HG03575 (cell line): ENCODE results near the gene STK38L.

Experiments used
- ATAC-seq: cut with Tn5 transposase; IDR thresholded peaks from one replicate; pipeline ENCODE4 v1.9.1; 2021; ENCODE audit not compliant: unreplicated experiment, insufficient number of reproducible peaks, low FRiP score; ENCODE audit errors: extremely low read depth

The STK38L gene

DNA sequence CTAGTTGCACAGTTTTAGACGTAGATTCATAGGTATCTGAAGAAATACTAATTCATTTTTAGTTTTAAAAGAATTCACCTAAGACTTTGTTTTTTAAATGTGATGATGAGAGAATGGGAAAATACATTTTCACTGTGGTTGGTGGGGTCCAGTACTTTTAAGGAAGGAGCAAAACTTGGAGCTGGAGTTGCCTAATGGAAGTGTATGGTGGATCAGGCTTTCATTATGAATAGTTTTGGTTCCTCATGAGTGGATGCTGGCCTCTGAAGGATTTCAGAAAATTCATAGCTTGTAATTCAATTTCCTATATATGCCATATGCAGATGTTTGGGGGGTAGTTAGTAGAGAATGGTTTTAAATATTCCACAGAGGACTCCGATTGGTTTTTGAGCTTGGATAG is 27.1 kb downstream of the STK38L start:
- ATAC-seq, result no peak

DNA sequence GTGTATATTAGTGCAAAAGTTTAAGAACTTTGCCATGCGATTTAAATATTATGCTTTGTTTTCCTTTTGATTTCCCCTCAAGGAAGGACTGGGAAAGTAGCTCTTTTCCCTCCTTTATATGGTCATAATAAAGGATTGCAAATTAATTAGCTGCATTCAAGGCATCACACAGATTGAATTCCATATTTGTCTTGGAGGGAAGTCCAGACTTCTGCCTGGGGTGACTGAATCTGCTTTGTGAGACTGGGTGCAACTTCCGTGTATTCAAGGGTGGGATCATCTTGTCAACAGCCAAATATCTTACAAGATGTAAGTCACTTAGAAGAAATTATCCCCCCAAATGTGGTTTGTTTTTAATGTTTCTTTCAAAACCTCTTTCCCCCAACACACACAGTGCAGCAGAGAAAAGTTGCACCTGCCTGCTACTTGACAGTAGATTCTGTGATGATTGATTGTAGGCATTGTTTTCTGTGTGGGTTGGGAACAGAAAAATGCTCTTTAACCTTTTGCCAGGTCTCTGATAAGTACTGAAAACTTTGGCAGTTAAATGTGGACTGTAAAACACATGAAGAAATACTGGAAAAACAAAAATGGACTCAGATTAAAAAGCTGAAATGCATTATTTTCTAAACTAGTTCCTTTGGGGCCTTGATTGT is 28.4 kb downstream of the STK38L start:
- ATAC-seq, result no peak

DNA sequence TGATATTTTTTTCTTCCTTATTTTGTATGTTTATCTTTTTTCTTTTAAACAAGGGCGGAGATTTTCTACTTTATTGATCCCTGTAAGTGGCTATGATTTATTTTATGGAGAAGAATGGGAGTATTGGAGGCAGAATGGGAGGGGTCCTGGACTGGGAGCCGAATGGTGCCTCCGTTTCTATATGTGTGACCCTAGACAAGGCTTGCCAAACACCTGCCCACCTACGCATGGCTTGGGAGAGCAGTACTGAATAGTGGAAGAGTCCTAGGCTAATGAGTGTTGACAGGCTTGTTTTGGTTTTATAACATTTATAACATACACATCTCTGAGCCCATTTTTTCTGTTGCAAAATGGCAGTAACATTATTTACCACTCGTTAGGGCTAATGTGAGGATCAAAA is 29.0 kb downstream of the STK38L start:
- no peak for ATAC-seq

DNA sequence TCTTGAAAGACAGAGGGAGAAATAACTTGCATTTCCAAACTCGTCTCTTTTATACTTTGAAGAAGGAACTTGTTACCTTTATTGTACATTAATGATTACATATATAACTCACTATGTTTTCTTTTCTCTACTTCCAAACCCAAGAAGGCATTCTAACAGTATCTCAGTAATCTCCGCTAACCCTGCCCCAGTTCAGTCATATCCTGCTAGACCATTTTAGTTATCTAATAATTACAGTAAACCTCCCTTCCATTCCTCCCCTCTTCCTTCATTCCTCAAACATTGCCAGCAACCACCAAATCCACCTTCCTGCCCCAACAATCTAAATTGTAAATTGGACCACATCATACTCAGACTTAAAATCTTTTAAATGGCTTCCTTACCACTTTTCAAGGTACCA is 30.6 kb downstream of the STK38L start:
- no peak for ATAC-seq

DNA sequence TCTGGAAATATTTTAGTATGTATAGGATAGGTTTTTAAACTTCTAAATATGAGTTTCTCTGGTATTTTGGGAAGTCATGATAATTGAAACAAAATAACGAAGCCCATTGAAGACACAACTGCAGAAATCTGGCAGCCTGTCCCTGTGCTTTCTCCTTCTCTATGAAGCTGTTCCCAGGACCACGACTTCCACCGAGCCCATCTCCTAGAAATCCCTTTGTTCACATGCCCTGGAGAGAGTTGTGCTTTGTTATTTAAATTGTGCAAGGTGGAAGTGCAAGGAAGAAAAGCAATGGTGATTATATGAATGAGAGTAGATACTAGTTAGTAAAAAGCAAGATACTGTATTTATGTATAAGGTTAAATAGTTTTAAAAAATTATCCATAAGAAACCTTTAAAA is 32.2 kb downstream of the STK38L start:
- ATAC-seq, result no peak

DNA sequence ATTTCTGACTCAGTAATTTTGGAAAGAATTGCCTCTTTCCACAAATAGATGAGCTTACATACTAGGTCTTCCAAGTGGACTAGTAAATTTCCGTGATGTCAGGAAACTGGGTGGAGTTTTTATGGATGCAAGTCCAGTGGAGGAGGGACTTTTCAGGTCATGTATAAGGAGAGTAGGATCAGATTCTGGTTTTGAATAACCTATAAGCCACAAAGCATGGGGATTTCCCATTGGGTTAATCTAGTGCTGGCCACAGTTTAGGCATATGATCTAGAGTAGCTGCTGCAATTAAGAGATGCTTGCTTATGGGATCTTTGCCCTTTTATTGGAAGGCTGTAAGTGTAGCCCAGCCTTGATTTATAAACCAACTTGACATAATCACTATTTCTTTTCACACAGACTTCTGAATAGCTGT is 33.8 kb downstream of the STK38L start:
- peak; percentile 70 for ATAC-seq

DNA sequence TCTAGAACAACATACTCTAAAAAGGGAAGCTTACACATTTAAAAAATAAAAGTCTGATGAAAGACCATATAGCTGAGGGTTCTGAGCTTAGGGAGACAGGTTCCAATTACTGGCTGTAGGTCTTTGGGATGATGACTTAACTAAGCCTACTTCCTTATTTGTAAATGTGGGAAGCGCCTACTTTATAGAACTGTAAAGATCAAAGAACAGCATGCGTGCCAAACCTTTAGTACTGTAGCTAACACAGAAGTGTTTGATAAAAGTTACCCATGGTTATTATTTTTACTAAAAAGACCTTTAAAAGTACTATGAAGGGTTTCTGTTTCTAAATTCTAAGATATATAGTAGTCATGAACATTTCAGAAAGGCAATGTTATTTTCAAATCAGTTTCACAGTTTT is 35.7 kb downstream of the STK38L start:
- no peak for ATAC-seq

DNA sequence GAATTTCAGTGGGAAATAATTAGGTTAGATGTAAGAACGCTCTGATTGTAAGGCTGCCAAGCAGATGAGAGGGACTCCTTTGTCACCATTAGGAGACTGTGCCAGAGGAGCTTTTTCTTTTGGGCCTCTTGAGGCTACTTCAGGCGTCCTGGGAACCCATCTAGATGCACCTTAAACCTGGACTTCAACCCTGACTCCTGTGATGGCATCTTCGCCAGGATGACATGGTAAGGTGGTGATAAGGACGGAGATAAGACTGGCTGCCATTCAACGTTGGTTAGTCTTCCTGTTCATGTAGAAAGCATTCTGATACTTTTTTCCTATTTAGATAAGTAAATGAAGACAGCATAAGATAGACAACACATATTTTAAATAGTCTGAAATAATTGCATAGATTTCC is 36.3 kb downstream of the STK38L start:
- ATAC-seq, result no peak

DNA sequence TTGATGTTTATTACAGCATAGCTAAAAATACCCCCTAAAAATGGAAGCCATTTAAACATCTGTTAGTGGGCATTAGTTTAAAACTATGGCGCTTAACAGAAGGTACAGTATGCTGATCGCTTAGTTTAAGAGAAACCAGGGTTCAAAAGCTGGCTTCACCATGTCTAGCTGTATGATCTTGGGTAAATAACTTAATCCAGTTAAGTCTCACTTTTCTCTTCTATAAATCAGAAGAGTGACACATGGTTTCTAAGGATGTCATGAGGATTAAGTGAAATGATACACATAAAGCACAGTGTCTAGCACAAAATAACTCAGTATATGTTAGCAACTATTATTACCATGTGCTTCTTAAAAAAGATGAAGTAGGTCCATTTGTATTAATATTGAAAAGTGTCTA is 38.7 kb downstream of the STK38L start:
- no peak for ATAC-seq

DNA sequence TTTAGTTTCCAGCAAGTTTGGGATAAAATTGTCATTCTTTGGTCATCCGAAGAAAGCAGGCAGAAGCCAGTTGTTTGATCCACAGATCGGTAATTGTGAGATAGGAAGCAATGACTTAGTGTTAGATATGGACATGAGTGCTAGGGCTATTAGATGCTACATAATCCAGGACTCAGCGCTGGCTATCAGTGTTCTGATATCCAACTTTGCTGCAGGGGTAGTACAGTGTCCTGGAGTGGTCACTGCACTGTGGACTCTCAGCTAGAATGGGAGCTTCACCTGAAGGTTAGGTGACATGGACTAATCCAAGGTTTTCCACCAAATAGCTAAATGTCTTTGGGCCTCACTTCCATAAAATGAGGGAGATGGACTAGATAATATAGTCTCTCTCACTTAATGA is 39.9 kb downstream of the STK38L start:
- ATAC-seq, result no peak

DNA sequence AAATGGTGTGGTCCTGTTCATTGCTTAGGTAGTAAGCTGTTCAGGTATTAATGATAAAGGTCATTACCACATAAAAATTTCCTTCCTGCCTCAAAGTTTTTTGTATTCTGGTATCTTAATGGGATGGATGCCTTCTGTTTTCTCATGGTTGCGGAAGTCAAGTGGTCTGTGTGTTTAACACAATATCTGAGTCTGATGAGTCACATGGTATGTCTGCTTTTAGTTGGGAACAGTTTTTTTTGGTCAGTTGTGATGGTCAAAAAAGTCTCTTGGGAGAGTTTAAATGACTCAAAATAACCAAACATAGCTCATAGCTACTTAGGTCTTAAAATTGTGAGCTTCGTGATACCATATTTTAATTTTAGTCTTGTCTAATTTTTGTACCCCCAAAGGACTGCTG is 40.7 kb downstream of the STK38L start:
- ATAC-seq, result peak; percentile 56

DNA sequence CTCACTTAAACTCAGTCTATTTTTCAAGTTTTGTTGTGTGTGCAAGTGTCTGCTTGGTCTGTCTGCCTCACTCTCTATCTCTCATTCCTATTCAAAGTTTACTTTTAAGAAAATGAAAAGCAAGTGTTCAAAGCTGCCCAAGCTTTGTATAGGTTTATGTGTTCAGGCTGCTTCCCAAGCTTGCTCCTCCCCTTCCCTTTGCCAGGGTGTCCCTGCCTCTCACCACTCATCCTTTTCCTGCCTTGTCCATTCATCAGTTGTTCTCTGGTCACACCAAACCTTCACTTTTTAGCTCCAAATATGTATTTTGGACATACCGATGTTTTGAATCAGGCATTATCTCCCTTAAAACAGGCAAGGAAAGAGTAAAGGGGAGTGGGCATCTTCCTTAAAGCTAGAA is 41.3 kb downstream of the STK38L start:
- no peak for ATAC-seq

DNA sequence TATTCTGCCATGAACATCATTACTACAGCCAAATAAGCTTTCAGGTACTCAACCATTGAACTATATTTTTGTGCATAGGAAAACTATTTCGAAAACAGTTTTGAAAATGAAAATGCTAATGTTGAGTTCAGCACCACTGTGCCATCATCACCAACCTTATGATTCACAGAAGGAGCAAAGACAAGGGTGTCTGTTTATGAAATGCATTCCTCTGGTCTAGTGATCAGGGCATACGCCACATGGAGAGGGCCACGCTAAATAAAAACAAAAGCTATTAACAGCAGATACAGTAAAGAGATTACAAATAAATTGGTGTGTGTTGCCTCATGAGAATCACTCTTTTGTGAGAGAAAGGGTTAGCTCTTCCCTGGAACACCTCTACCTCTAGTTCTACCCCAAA is 45.3 kb downstream of the STK38L start:
- no peak for ATAC-seq

DNA sequence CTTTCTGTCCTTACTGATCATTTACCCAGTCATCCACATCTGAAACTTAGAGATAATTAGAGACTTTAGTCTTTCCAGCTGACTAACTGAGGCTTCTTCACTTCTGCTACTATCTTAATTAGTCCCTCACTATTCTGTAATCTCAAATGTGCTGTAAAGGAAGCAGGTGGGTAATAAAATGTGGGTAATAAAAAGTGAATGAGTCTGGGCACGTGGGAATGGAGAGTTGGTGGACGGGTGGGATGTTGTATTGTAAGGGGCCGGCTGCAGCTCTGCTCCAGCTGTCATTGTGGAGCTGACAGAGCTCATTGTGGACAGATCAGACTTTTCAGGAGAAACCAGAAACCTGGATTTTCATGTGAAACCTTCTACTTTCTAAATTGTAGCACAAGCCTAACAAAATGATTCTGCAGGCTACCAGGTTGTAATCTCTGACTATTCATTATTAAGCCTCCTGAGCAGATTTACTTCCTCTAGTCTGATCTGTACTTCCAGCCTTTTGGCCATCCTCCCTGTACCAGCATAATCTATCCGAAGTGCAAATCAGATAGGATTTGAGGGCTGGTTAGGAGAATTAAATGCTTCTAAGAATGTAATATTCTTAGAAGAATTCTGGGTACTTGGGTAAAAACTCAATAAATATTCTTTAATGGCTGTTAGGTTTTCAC is 46.5 kb downstream of the STK38L start:
- ATAC-seq, result no peak

DNA sequence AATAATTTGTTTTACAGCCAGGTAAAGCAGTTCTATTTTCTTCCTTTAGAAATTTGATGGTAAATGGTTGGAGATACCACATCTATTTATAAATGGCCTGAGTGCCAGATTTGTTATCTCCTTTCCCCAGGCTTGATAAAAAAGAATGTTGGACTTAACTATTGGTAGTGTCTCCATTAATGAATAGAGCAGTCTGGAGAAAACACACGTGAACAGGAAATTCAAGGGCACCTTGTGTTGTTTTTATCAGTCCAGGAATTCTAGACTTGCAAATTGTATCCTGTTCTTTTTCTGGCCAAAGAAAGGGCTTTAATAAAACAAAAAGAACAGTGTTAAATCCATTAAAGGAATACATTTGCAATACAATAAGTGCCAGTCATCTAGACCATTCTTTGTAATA is 47.8 kb downstream of the STK38L start:
- ATAC-seq, result no peak

DNA sequence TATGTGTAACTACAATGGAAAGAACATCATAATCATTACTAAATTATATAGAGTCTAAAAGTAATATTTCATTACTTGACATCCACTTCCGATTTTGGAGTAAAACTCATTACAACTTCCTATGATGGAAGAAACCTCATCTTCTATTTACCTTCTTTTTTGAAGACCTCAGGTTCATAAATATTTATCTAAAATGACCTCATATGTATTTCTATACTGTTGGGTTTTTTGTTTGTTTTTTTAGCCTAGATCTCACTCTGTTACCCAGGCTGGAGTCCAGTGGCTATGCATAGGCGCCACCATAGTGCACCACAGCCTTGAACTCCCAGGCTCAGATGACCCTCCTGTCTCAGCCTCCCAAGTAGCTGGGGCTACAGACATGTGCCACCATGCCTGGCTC is 48.6 kb downstream of the STK38L start:
- ATAC-seq, result no peak

DNA sequence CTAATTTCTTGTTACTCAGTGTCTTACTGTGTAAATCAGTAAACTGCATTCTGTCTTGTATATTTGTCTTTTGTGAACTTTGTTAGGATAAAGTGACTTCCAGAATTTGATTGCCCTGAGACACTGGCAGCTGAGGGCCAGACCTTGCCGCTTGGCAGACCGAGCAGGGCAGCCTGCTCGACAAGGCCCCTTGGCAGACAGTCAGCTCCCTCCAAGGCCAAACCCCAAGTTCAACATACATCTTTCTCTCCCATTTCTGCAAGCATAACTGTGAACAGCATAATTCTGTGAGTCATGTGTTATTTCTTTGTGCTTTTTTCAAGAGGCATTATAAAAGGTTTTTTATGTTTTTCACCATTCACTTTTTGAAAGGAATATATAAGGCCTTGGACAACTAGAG is 49.4 kb downstream of the STK38L start:
- ATAC-seq, result no peak

DNA sequence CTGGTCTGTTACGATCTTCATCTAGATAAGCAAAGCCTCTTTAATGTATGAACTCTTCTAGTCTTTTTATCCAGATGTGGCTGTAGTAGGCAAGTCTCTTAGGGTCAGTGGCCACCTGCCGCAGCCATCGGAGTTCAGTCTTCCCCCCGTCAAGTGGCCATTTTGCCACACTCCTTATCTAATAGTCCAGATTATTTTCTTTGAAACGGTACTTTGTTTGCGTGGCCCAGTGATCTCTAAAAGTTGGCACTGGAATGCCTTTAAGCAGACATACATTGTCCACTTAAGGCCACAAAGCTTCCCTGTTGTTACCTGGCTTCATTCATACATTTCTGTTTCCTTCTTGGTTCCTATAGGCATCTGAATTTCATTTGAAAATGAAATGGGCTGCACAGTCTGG is 52.6 kb downstream of the STK38L start:
- no peak for ATAC-seq

DNA sequence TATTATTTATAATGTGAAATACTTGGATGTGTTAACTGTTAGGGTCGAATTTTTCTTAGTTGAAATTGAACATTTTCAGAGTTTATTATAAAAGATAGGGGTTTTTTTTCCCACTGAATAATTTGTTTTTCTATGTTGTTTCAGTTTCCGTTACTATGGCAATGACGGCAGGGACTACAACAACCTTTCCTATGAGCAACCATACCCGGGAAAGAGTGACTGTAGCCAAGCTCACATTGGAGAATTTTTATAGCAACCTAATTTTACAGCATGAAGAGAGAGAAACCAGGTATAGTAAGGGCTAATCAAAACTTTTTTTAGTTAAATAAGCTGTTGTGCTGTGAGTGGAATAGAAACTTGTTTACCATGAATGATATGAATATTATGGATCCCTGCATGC is 53.5 kb downstream of the STK38L start:
- no peak for ATAC-seq

DNA sequence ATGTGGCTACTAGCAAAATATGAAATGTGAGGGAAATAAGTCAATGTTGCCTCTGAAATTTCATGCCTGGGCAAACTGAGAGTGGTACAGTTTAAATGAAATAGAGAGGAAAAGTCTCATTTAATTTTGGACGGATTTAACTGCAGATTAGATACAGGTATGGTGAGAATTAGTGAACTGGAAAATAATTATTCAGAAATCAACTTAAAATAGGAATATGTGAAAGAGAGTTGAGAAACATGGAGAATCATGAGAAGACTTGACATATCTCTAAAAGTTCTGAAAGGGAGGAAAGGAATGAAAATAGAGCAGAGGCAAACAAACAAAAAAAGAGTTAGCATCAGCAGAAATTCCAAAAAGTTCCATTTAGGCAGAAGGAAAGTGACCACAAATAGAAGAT is 55.0 kb downstream of the STK38L start:
- no peak for ATAC-seq

DNA sequence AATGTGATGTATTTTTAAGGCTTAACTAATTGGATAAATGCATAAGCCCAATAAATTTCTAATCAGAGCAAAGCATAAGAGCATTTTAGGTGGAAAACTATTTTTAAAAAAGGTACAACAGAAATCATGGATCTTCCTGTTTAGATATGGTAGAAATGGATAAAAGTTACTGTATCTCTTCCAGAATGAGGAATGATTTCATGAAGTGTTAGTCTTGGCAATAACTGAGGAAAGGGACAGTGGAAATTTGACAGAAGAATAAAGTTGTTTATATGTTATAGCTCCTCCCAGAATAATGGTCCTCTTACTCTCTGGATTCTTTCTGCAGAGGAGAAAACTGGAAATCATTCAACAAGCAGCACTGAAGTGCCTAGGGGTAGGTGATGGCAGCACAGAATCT is 56.1 kb downstream of the STK38L start:
- no peak for ATAC-seq
